HG03280 (cell line): ENCODE results near the gene ANKS3.

ENCODE experiments used
- ATAC-seq: cut with Tn5 transposase; IDR thresholded peaks from one replicate; pipeline ENCODE4 v1.9.1; 2021; ENCODE audit warnings: mild to moderate bottlenecking, moderate library complexity; ENCODE audit not compliant: unreplicated experiment

Gene ANKS3

DNA sequence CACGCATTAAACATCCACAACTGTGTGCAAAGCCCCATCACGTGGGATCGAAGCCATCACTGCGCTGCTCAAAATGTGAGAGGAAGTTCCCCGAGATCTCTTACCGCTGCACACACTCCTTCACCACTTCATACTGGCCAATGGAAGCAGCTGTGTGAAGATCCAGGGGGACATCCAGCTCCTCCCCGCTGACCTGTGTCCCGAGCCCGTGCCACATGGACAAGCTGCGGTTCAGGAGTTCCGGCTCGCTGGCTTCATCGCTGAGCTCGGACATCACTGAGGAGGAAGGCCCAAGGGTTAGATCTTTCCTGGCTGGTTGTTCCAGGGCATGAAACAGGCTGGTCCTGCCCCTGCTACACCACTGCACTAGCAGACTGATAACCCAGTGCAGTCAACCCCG, 4.2 kb downstream of the ANKS3 start:
- ATAC-seq, result no peak

DNA sequence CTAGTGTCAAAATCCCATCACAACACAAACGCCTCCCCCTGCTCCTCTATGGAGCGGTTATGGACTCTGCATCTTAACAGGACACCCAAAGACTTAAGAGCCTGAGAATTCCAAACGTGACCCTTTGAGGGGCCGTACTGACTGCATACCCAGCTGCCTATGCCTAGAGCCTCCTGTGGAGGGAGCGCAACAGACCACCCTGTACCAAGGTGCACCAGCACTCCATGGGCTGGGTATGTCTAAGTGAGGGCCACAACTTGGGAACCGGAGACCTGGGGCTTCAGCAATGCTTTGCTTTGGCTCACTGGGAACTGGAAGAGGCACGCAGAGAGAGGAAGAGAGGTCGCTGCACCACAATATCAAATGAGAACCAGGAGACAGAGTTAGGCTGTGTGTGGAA, 5.4 kb downstream of the ANKS3 start:
- ATAC-seq, result no peak

- ATAC-seq, result no peak
Observed at GRCh38 chr16:4726616-4727015, 7.5 kb downstream of the ANKS3 start.

DNA sequence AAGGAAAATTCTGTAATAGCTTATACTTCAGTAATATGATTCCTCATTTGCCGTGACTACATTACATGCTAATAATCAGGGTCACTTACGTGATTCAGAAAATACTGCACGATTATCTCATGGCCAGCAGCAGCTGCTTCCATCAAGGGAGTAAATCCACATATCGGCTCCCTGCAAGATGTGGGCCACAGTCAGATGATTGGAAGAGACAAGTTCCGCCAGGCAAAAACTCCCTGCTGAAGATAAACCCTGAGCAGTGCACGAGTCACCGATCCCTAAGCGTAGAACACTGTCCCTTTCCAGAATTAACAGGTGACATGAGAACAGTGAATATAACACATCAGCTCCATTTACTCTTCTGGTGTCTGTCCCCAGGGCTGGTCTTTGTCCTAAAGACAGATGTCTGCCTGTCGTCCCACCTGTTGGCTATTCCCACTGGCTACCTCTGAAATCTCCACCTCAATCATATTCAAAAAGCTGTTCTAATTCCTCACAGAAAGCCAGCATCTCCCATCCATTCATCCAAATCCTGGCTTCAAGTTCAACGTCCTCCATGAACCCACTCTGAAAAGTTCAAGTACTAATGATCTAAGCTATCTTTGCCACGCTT, 9.3 kb downstream of the ANKS3 start:
- no peak for ATAC-seq

DNA sequence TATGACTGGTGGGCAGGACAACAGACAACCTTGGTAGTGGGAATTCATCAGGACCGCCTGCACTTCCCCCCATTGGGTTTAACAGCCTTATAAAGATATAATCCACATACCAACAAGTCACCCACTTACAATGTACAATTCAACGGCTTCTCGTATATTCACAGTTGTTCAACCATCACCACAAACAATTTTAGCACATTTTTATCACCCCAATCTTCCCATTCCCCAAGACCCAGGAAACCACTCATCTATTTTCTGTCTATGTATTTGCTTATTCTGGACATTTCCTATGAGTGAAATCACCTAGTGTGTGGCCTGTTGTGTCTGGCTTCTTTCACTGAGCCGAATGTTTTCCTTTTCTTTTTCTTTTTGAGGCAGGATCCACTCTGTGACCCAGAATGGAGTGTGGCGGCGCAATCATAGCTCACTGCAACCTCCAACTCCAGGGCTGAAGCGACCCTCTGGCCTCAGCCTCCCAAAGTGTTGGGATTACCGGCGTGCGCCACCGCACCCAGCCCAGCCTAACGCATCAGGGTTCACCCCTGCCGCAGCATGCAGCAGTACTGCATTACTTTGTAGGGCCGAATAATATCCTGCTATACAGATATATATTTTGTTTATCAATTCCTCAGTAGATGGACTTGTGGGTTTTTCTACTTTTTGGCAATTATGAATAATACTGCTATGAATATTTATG, 10.9 kb downstream of the ANKS3 start:
- no peak for ATAC-seq

DNA sequence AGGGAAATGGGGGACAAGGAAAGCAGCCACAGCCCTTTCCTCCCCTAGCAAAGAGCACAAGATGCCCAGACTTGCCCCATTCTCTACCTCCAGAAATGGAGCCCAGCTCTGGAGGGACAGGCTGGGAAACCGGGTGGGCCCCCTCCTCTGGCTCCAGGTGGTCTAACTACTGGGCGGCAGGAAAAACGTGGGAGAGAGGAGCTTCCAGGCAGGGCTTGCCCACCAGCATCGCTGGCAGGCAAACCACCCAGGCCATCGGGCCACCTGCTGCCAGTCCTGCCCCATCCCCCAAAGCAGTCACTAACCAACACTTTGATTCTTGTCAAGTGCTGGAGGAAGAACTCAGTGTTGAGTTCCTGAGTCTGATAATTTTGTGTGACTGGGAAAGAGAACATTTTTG, 15.6 kb downstream of the ANKS3 start:
- no peak for ATAC-seq

- no peak for ATAC-seq
Observed at GRCh38 chr16:4714996-4715395, 19.1 kb downstream of the ANKS3 start.

DNA sequence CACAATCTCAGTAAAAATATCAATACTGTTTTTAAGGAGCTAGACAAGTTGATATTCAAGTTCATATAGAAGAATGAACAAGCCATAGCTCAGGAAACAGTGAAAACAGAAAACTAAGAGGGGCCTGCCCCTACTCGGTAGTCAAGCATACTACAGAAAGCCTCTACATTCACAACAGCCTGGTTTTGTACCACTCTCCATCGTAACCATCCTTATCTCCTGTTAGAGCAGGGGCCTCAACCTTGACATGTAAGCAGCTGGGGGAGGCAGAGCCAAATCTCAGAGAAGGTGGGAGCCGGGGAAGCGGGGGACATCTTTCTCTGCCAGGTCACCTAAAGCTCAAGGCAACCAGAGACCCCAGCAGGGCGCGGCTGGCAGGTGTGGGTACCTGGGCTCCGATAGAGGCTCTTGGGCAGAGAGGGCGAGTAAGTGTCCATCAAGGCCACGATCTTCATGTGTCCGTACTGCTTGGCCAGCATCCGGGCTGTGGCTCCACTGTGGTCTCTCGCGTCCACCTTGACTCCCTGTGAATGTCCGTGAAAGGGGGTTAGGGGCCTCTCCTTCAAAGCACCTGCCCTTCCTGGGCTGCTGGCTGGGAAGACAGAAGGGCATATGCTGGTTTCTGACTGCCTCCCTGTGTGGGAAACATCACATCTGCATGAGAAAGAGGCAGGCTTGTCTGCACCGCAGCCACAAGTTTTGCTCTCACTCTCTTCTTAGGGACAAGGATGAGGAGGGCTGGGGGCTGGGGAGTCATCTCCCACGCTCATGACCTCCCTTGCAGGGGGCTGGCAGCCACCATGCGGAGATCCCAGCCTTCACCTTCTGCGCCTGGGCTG, 20.2 kb downstream of the ANKS3 start:
- ATAC-seq, result no peak

DNA sequence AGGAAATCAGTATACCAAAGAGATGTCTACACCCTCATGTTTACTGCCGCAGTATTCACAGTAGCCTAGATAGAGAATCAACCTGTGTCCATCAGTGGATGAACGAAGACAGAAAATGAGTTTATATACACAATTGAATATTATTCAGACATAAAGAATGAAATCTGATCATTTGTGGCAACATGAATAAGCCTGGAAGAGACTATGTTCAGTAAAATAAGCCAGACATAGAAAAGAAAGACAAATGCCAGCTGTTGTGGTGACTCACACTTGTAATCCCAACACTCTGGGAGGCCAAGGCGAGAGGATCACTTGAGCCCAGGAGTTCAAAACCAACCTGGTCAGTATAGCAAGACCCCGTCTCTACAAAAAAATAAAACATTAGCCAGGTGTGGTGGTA, 24.6 kb downstream of the ANKS3 start:
- ATAC-seq, result no peak

DNA sequence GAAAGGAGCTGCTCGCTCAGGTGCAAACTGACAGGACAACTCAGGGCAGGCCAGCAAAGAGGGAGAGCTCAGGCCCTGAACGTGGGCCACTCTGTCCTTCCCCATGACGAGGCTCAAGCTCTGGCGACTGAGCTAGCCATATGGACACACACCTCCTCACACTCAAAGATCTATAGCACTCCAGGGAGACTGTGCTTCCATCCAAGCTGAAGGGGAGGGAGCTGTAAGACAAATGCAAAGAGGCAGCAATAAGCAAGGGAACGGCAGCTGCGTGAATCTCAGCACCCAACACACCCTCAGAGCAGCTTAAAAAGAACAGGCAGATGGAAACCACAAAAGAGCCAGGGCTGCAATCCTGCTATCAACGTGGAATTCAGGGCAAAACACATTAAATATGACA, 27.2 kb downstream of the ANKS3 start:
- ATAC-seq, result no peak

GRCh38 chr16:4704913-4705312, 29.2 kb downstream of the ANKS3 start:
- ATAC-seq, result no peak

- ATAC-seq, result no peak
Observed at GRCh38 chr16:4704491-4704890, 29.6 kb downstream of the ANKS3 start.

DNA sequence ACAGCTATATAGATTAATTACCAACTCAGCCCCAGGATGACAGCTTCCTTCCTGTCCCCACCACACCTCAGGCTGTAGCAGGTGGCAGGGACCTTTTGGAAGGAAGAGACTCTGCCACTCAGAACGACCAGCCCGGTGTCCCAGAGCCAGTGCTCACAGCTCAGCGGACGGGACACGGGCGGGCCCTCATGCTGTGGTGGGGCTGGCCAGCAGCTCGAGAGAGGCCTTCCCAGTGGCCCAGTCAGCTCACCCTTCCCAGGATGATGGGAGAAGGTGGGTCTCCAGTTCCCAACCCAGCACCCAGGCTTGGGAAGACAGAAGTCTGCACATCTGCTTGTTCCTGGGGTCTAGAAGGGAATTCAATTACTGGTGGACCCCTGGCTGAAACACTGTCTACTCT, 30.2 kb downstream of the ANKS3 start:
- no peak for ATAC-seq

DNA sequence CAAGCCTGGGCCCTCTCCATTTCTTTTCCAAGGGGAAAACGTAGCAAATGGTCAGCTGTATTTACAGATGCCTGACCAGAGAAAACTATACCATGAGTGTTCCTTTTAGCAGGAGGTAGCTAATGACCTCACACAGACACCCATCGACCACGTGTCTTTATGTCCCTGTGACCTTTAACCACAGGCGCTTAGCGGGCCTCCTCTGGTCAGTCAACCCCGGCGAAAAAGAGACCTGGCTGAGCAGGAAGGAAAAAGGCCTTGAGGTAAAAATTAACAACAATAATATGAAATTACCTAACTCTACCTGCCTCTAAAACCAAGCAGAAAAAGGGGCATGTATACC, 31.6 kb downstream of the ANKS3 start:
- ATAC-seq, result no peak

GRCh38 chr16:4701791-4702465, 32.1 kb downstream of the ANKS3 start:
- ATAC-seq, result no peak

DNA sequence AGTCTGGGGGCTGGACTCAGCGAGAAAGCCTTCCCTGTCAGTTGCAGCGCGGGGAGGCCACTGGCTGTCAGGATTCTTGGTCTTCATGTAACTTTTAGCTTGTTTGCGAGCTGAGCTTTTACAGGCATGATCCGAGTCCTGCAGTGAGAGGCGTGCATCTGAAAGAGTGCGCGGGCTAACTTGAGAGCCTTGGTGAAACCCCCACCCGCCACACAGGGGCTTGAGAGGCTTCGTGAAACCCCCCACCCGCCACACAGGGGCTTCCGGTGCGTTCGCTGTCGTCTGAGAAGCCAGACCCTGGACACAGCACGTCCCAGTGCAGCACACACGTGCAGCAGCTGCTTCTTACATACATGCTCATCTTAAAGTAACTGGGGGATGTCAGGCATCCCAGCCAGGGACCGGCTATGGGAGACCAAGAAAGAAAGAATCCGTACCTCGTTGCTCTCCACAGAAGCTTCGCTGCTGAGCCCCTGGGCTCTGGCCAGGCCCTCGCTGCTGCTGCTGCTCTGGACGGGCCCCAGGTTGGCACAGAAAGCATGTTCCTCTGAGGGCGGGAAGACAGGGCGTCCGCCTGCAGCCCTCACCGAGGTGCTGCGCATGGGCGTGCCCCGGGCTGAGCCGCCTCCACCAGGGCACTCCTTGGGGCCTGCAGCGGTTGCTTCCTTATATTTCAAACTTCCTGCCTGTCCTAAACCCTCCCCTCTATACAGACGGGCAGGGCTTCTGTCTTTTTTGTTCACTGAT, 32.9 kb downstream of the ANKS3 start:
- ATAC-seq, result no peak

DNA sequence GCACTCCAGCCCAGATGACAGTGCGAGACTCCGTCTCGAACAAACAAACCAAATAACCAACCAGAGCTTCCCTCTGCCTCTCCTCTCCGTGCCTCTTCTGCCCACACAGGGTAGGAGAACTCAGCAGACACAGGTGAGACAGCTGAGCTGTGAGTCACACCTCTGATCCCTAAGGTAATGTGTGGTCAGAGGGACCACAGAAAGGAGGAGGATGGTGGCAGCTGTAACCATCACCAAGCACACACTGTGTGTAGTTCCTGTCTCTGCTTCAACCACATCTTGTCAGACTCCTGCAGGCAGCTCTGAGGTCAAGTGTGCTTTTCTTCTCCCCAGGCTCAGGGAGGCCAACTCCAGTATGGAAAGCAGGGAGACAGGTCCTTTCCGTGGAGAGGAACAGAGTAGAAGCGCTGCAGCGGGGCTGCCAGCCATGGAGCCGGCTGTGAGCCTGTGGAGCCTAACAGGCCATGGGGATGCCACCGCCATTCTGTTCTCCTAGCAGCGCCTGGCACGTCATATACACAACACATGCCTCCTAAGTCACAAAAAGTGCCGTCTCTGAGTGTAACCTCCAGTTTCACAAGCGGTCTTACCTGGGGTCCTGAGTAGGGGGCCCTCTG, 33.6 kb downstream of the ANKS3 start:
- no peak for ATAC-seq

GRCh38 chr16:4699046-4699556, 35.0 kb downstream of the ANKS3 start:
- ATAC-seq, result no peak

- ATAC-seq, result no peak
Observed at GRCh38 chr16:4698321-4699045, 35.6 kb downstream of the ANKS3 start.

- ATAC-seq, result no peak
Observed at GRCh38 chr16:4697848-4698291, 36.2 kb downstream of the ANKS3 start.
